Neural progenitor cell (in vitro differentiated cells): Measurements from ENCODE around the gene AMOTL2.

Experiments used
- CTCF ChIP-seq: fragments of 200-600 bp; sonication (generic); IDR thresholded peaks from 2 replicates; pipeline ENCODE4 v1.5.1; 2017; ENCODE audit warnings: antibody characterized with exemption, mild to moderate bottlenecking
- EZH2 ChIP-seq: fragments of 200-600 bp; sonication (generic); IDR thresholded peaks from 2 replicates; pipeline ENCODE4 v1.6.1; 2017; ENCODE audit warnings: antibody characterized with exemption, mild to moderate bottlenecking, moderate library complexity
- EZH2phosphoT487 ChIP-seq: fragments of 200-600 bp; sonication (generic); IDR thresholded peaks from 2 replicates; pipeline ENCODE4 v1.6.1; 2017; ENCODE audit warnings: antibody characterized with exemption

DNA sequence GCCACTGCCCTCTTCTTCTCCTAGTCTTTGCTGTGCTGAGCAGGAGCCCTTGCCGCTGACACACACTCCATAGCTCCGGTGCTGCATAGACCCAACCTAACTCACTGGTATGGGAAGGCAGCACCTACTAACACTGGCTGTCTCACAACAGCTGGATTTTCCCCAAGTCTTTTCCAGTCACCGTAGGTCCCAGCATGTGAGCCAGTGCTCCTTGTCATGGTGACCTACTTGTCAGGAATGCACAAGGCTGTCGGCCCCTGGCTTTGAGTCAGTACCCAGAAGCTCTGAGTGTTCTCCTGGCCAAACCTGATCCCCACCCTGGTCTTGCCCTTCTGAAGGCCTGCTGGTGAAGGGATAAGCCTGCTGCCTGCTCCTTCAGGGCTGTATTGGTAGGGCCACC, 25.7 kb downstream of the AMOTL2 start:
- TF ChIP-seq CTCF (no peak), EZH2 (no peak), EZH2phosphoT487 (no peak)
